K562 (cell line): ENCODE data around the gene SLC25A45. TPM values are rescaled to one million over a fixed set of nuclear protein-coding genes. Genes with fewer than 3 reads are reported as not detected.

ENCODE experiments used
- ATF7 ChIP-seq: fragments of 450-650 bp; IDR thresholded peaks from 2 replicates; pipeline ENCODE4 v1.7.1; 2014; ENCODE audit warnings: mild to moderate bottlenecking, moderate library complexity
- BACH1 ChIP-seq: fragments of 200-800 bp; sonication (Bioruptor generic); IDR thresholded peaks from 2 replicates; pipeline ENCODE4 v1.6.1; 2016; ENCODE audit warnings: missing genetic modification characterization, missing compliant biosample characterization
- CHCHD3 ChIP-seq: fragments of 250-450 bp; sonication (Bioruptor Pico); IDR thresholded peaks from 2 replicates; pipeline ENCODE4 v2.1.2; 2022; ENCODE audit warnings: mild to moderate bottlenecking
- ETS2 ChIP-seq: IDR thresholded peaks from 2 replicates; pipeline ENCODE4 v1.6.1; 2016; ENCODE audit warnings: borderline replicate concordance, missing genetic modification characterization, mild to moderate bottlenecking, moderate library complexity, missing compliant biosample characterization; ENCODE audit not compliant: poor library complexity, severe bottlenecking
- EWSR1 ChIP-seq: fragments of 450-650 bp; IDR thresholded peaks from 2 replicates; pipeline ENCODE4 v1.6.1; 2018; ENCODE audit warnings: borderline replicate concordance, mild to moderate bottlenecking, low read depth, moderate library complexity; ENCODE audit not compliant: partially characterized antibody
- HDAC1 ChIP-seq, 2 experiments: fragments of 450-650 bp; IDR thresholded peaks; 2 replicates each; pipeline ENCODE4 v1.6.1; 2016 to 2017; ENCODE audit warnings: inconsistent platforms in 1 of 2, mild to moderate bottlenecking in 1 of 2, moderate library complexity in 1 of 2
- KAT2B ChIP-seq: IDR thresholded peaks from one replicate; pipeline ENCODE4 v1.6.1; 2012; ENCODE audit warnings: low read depth, mild to moderate bottlenecking, control low read depth, inconsistent platforms, low read length, moderate library complexity
- KAT8 ChIP-seq: fragments of 450-650 bp; IDR thresholded peaks from 2 replicates; pipeline ENCODE4 v1.6.1; 2016; ENCODE audit warnings: low read depth, mild to moderate bottlenecking
- KDM2B ChIP-seq: fragments of 250-450 bp; sonication (Bioruptor Pico); IDR thresholded peaks from 2 replicates; pipeline ENCODE4 v1.8.0; 2021; ENCODE audit warnings: mild to moderate bottlenecking, moderate library complexity
- MIER1 ChIP-seq: fragments of 450-650 bp; IDR thresholded peaks from 2 replicates; pipeline ENCODE4 v1.6.1; 2016; ENCODE audit warnings: antibody characterized with exemption, mild to moderate bottlenecking, low read depth
- MTA2 ChIP-seq: fragments of 450-650 bp; IDR thresholded peaks from 2 replicates; pipeline ENCODE4 v1.6.1; 2016; ENCODE audit warnings: low read depth
- MYC ChIP-seq, 2 experiments: fragments of 250-450 bp in 1 of 2; sonication (Bioruptor Pico) in 1 of 2; IDR thresholded peaks; 2 replicates each; pipeline versions ENCODE4 v1.5.1 to v1.6.1; 2012 to 2021; ENCODE audit warnings: low read depth in 2 of 2, borderline replicate concordance in 1 of 2, improper control_type of control experiment in 1 of 2, low read length in 1 of 2, mild to moderate bottlenecking in 1 of 2, moderate library complexity in 1 of 2
- NR3C1 ChIP-seq: sonication (generic); formaldehyde crosslinking; IDR thresholded peaks from 2 replicates; pipeline ENCODE4 v1.8.1; 2022; ENCODE audit warnings: missing genetic modification reagents
- SMARCB1 ChIP-seq: IDR thresholded peaks from 2 replicates; pipeline ENCODE4 v1.6.1; 2011; ENCODE audit warnings: improper control_type of control experiment, low read depth; ENCODE audit not compliant: insufficient read length
- SREBF2 ChIP-seq: sonication (generic); formaldehyde crosslinking; IDR thresholded peaks from 2 replicates; pipeline ENCODE4 v1.4.0; 2020; ENCODE audit warnings: mild to moderate bottlenecking, missing genetic modification reagents
- ZNF12 ChIP-seq: sonication (generic); formaldehyde crosslinking; IDR thresholded peaks from 2 replicates; pipeline ENCODE4 v1.4.0; 2020; ENCODE audit warnings: mild to moderate bottlenecking, missing genetic modification reagents
- ZNF140 ChIP-seq: fragments of 250-450 bp; sonication (Bioruptor Pico); IDR thresholded peaks from 2 replicates; pipeline ENCODE4 v1.8.0; 2021; ENCODE audit warnings: moderate library complexity, mild to moderate bottlenecking, inconsistent platforms
- ZNF143 ChIP-seq: sonication (generic); formaldehyde crosslinking; IDR thresholded peaks from 2 replicates; pipeline ENCODE4 v1.9.0; 2022; ENCODE audit warnings: mild to moderate bottlenecking, missing genetic modification reagents
- ZNF695 ChIP-seq: fragments of 450-650 bp; formaldehyde crosslinking; IDR thresholded peaks from 2 replicates; pipeline ENCODE4 v1.4.0; 2020; ENCODE audit warnings: mild to moderate bottlenecking, moderate library complexity
- polyA plus RNA-seq, 8 experiments: library from polyadenylated mRNA; depleted of rRNA in 4 of 8; stranded (reverse) in 5 of 8; unstranded in 3 of 8; fragments of >200 nt; fragmentation: Nextera tagmentation in 2 of 8; fragmentation: Illumina TruSeq in 1 of 8; extraction: Ambion mirVana in 2 of 8; extraction: Trizol in 1 of 8; gene quantifications; 2 replicates each; pipeline versions ENCODE4 v1.2.1 to v1.2.3, GENCODE V29; 2011 to 2014; ENCODE audit warnings: inconsistent platforms in 1 of 8, missing spikeins in 1 of 8
- total RNA-seq, 7 experiments: library from RNA; depleted of rRNA in 6 of 7; stranded (reverse); fragments of >200 nt in 6 of 7; fragmentation: Illumina TruSeq in 2 of 7; extraction: Trizol in 2 of 7; gene quantifications; 2 replicates each; pipeline versions ENCODE4 v1.2.1 to v1.2.3, GENCODE V29; 2011 to 2021; ENCODE audit warnings: low replicate concordance in 1 of 7
- TF ChIP-seq, protein P1 (sequence below): sonication (generic); formaldehyde crosslinking; IDR thresholded peaks from 2 replicates; pipeline ENCODE4 v1.8.0; 2022; ENCODE audit warnings: missing genetic modification reagents, mild to moderate bottlenecking, moderate library complexity, borderline replicate concordance
- TF ChIP-seq, protein P2 (sequence below): fragments of 450-650 bp; IDR thresholded peaks from 2 replicates; pipeline ENCODE4 v1.6.1; 2016; ENCODE audit warnings: borderline replicate concordance
- TF ChIP-seq, protein P3 (sequence below): fragments of 250-450 bp; sonication (Bioruptor Pico); IDR thresholded peaks from 2 replicates; pipeline ENCODE4 v1.4.0; 2020; ENCODE audit warnings: mild to moderate bottlenecking, moderate library complexity

SLC25A45 gene
- total and polyA plus RNA-seq, 9 of the 15 experiments (the other 6 are each of a cell fraction or from before 2014, with no cell fraction given) = 0.15 to 2.3 (median 0.68) TPM

DNA sequence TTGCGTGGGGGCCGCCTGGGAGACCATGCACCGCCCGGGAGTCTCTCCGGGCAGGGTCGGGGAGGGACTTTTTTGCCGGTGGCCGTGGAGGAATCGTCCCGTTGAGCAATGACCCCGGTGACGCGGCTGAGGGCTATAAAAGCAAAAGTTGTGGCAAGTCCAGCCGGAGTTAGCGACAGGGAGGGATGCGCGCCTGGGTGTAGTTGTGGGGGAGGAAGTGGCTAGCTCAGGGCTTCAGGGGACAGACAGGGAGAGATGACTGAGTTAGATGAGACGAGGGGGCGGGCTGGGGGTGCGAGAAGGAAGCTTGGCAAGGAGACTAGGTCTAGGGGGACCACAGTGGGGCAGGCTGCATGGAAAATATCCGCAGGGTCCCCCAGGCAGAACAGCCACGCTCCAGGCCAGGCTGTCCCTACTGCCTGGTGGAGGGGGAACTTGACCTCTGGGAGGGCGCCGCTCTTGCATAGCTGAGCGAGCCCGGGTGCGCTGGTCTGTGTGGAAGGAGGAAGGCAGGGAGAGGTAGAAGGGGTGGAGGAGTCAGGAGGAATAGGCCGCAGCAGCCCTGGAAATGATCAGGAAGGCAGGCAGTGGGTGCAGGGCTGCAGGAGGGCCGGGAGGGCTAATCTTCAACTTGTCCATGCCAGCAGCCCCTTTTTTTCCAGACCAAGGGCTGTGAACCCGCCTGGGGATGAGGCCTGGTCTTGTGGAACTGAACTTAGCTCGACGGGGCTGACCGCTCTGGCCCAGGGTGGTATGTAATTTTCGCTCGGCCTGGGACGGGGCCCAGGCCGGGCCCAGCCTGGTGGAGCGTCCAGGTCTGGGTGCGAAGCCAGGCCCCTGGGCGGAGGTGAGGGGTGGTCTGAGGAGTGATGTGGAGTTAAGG, 40.4 kb upstream of the SLC25A45 start, which contains the start of gene NEAT1 (continued):
- TF ChIP-seq, protein P1, sequence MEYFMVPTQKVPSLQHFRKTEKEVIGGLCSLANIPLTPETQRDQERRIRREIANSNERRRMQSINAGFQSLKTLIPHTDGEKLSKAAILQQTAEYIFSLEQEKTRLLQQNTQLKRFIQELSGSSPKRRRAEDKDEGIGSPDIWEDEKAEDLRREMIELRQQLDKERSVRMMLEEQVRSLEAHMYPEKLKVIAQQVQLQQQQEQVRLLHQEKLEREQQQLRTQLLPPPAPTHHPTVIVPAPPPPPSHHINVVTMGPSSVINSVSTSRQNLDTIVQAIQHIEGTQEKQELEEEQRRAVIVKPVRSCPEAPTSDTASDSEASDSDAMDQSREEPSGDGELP (CRISPR knock-in tag) = peak; percentile 70
- TF ChIP-seq ZNF143 (CRISPR knock-in tag) (peak; percentile 35; the same call in 1 of the 2 replicates), MTA2 (peak; percentile 42; the same call in 1 of the 2 replicates), SREBF2 (CRISPR knock-in tag) (no peak), MIER1 (peak; percentile 17; the same call in 1 of the 2 replicates), BACH1 (tag) (peak; percentile 0), SMARCB1 (no peak), HDAC1 (IDR thresholded peaks at IDR 0.05) (peak; percentile 81 to 89; a peak in 3 of 4 replicates), ZNF140 (CRISPR knock-in tag) (no peak), ETS2 (peak; percentile 60), NR3C1 (CRISPR knock-in tag) (0 out of 2 replicates have a peak, but pooled peaks have one; percentile 63), ZNF695 (peak; percentile 100), EWSR1 (no peak), KAT2B (no peak), KAT8 (no peak), MYC (IDR thresholded peaks at IDR 0.05; ENCODE audit: low read depth, low read length) (peak; percentile 59), MYC (CRISPR knock-in tag; IDR thresholded peaks at IDR 0.05; ENCODE audit: borderline replicate concordance, low read depth) (peak; percentile 100), KDM2B (CRISPR knock-in tag) (peak; percentile 98), CHCHD3 (CRISPR knock-in tag) (peak; percentile 99), ZNF12 (CRISPR knock-in tag) (peak; percentile 77), ATF7 (no peak)
- TF ChIP-seq, protein P2, sequence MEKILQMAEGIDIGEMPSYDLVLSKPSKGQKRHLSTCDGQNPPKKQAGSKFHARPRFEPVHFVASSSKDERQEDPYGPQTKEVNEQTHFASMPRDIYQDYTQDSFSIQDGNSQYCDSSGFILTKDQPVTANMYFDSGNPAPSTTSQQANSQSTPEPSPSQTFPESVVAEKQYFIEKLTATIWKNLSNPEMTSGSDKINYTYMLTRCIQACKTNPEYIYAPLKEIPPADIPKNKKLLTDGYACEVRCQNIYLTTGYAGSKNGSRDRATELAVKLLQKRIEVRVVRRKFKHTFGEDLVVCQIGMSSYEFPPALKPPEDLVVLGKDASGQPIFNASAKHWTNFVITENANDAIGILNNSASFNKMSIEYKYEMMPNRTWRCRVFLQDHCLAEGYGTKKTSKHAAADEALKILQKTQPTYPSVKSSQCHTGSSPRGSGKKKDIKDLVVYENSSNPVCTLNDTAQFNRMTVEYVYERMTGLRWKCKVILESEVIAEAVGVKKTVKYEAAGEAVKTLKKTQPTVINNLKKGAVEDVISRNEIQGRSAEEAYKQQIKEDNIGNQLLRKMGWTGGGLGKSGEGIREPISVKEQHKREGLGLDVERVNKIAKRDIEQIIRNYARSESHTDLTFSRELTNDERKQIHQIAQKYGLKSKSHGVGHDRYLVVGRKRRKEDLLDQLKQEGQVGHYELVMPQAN = peak; percentile 85
- TF ChIP-seq, protein P3, sequence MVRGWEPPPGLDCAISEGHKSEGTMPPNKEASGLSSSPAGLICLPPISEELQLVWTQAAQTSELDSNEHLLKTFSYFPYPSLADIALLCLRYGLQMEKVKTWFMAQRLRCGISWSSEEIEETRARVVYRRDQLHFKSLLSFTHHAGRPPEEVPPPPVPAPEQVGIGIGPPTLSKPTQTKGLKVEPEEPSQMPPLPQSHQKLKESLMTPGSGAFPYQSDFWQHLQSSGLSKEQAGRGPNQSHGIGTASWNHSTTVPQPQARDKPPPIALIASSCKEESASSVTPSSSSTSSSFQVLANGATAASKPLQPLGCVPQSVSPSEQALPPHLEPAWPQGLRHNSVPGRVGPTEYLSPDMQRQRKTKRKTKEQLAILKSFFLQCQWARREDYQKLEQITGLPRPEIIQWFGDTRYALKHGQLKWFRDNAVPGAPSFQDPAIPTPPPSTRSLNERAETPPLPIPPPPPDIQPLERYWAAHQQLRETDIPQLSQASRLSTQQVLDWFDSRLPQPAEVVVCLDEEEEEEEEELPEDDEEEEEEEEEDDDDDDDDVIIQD (CRISPR knock-in tag) = peak; percentile 78; the same call in 1 of the 2 replicates
